ENCODE results near the gene UBR1. TPM values are rescaled to one million over a fixed set of nuclear protein-coding genes. Genes with fewer than 3 reads are reported as not detected.
"Not testable (repeated sequence)": the region's sequence is repeated elsewhere in the genome, so short reads cannot be mapped to it uniquely, and the experiment has no call there.

Gene UBR1
- total RNA-seq, 4 donors from 2014 or later, result 21.3 to 40.7 (median 28.7) TPM

DNA sequence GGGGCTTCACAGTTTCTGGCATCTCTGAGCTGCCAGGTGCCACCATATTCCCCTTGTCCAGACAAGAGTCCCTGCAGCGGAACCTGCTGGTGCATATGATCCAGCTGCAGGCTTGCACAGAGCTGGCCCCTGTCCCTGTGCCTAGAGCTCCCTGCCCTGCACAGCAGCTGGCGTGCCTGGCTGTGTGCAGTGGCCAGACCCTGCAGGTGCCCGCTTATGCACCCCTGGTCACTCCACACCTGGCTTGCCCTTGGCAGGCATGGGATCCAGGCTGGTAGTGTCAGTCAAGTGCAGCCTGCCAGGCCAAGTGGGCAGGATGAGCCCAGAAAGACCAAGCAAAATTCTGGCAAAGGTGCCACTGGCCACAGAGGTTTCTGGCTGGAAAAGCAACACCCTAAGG is 96.6 kb downstream of the UBR1 start:
- Histone ChIP-seq H3K27ac (replicated peaks in 1 of 4) (no peak overlapping the region), H3K27me3 (no peaks in the 10 kb centered on the region), H3K36me3 (peaks cover 17 to 93% (median 54%) of the 10 kb centered on the region in 4 donors), H3K4me1 (no peaks in the 10 kb centered on the region), H3K9me3 (no peaks in the 10 kb centered on the region), H3K4me3 (no peak overlapping the region)
- no peak for DNase-seq (ENCODE audit: extremely low spot score)
- intact Hi-C loops (cut with DNase I), result no loop called here
- 100% methylated on average over 2 of the region's 3 CpGs for WGBS
- TF ChIP-seq CTCF (IDR thresholded peaks at IDR 0.05), result no peak
- no peak for TF ChIP-seq POLR2A (IDR thresholded peaks at IDR 0.05; ENCODE audit: low read depth)
- no peak for TF ChIP-seq EP300 (IDR thresholded peaks at IDR 0.05)
- no peak for TF ChIP-seq POLR2AphosphoS5 (IDR thresholded peaks at IDR 0.05)

- Histone ChIP-seq H3K9me3 (no peaks in the 10 kb centered on the region), H3K27ac (replicated peaks in 1 of 4) (no peak overlapping the region), H3K4me3 (no peak overlapping the region), H3K36me3 (peaks cover 25 to 93% (median 55%) of the 10 kb centered on the region in 4 donors), H3K4me1 (no peaks in the 10 kb centered on the region), H3K27me3 (no peaks in the 10 kb centered on the region)
- no peak for DNase-seq (ENCODE audit: extremely low spot score)
- TF ChIP-seq POLR2AphosphoS5 (IDR thresholded peaks at IDR 0.05), result no peak
- intact Hi-C loops (cut with DNase I), result no loop called here
- WGBS, result 100% methylated on average over 8 of the region's 14 CpGs
Measured at GRCh38 chr15:43008150-43008549, 97.7 kb downstream of the UBR1 start.

DNA sequence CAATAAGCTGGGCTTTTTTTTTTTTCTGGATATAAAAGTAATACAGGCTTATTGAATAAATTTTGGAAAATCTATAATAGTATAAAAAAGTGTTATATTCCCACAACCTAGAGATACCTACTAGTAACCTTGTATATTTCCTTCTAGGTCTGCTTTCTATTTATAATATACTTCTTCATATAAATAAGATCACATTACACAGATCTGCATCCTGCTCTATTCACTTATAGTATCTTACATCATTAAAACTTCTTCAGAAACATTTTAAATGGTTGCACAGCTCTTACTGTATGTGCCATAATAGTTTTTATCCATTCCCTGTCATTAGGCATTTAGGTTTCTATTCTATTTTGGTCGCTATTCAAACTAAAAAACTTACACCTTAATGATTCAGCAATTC is 98.3 kb downstream of the UBR1 start:
- TF ChIP-seq POLR2AphosphoS5 (IDR thresholded peaks at IDR 0.05) (no peak), EP300 (IDR thresholded peaks at IDR 0.05) (no peak), CTCF (IDR thresholded peaks at IDR 0.05) (no peak), POLR2A (IDR thresholded peaks at IDR 0.05; ENCODE audit: low read depth) (no peak)
- Histone ChIP-seq H3K4me3 (no peak overlapping the region), H3K4me1 (no peaks in the 10 kb centered on the region), H3K27ac (replicated peaks in 1 of 4) (no peak overlapping the region), H3K36me3 (peaks cover 31 to 93% (median 55%) of the 10 kb centered on the region in 4 donors), H3K27me3 (no peaks in the 10 kb centered on the region), H3K9me3 (no peaks in the 10 kb centered on the region)
- no peak for DNase-seq (ENCODE audit: extremely low spot score)
- 93% methylated on average over 1 of the region's 1 CpG for WGBS
- intact Hi-C loops (cut with DNase I), result no loop called here

GRCh38 chr15:43006991-43007390 is 98.8 kb downstream of the UBR1 start:
- H3K4me1 ChIP-seq, result no peaks in the 10 kb centered on the region
- no peaks in the 10 kb centered on the region for H3K9me3 ChIP-seq
- WGBS, result 93% methylated on average over 3 of the region's 3 CpGs
- intact Hi-C loops (cut with DNase I), result no loop called here
- TF ChIP-seq EP300 (IDR thresholded peaks at IDR 0.05) (no peak), CTCF (IDR thresholded peaks at IDR 0.05) (no peak), POLR2A (IDR thresholded peaks at IDR 0.05; ENCODE audit: low read depth) (no peak), POLR2AphosphoS5 (IDR thresholded peaks at IDR 0.05) (no peak)
- H3K4me3 ChIP-seq, result no peak overlapping the region
- no peak for DNase-seq (ENCODE audit: extremely low spot score)
- H3K27ac ChIP-seq (replicated peaks in 1 of 4), result no peak overlapping the region
- peaks cover 34 to 93% (median 58%) of the 10 kb centered on the region in 4 donors for H3K36me3 ChIP-seq
- H3K27me3 ChIP-seq, result no peaks in the 10 kb centered on the region

DNA sequence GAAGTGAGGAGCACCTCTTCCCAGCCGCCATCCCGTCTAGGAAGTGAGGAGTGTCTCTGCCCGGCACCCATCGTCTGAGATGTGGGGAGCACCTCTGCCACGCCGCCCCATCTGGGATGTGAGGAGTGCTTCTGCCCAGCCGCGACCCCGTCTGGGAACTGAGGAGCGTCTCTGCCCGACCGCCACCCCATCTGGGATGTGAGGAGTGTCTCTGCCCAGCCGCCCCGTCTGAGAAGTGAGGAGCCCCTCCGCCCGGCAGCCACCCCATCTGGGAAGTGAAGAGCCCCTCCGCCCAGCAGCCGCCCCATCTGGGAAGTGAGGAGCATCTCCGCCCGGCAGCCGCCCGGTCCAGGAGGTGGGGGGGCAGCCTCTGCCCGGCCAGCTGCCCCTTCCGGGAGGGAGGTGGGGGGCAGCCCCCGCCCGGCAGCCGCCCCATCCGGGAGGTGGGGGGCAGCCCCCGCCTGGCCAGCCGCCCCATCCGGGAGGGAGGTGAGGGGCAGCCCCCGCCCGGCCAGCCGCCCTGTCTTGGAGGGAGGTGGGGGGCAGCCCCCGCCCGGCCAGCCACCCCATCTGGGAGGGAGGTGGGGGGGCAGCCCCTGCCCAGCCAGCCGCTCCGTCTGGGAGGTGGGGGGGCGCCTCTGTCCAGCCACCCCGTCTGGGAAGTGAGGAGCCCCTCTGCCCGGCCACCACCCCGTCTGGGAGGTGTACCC is 100.8 kb downstream of the UBR1 start:
- peaks cover 33 to 81% (median 51%) of the 10 kb centered on the region in 4 donors for H3K36me3 ChIP-seq
- H3K27me3 ChIP-seq; intact Hi-C loops (cut with DNase I); H3K4me1 ChIP-seq; H3K27ac ChIP-seq (replicated peaks in 1 of 4); H3K4me3 ChIP-seq; H3K9me3 ChIP-seq; DNase-seq (ENCODE audit: extremely low spot score): not testable (repeated sequence)
- 94% methylated on average over 7 of the region's 42 CpGs for WGBS
